Measurements from ENCODE around the gene ACKR2. TPM values are rescaled to one million over a fixed set of nuclear protein-coding genes. Genes with fewer than 3 reads are reported as not detected.

The ACKR2 gene
- total RNA-seq, 1 experiment from 2014 or later: 0.76 TPM

- Histone ChIP-seq H3K9ac (ENCODE audit: low read length) (no peak overlapping the region), H3K79me2 (ENCODE audit: insufficient read depth, low read length) (peaks cover 31% of the 10 kb centered on the region), H2AFZ (ENCODE audit: low read depth, low read length, poor library complexity, severe bottlenecking) (no peak overlapping the region), H3K9me3 (ENCODE audit: control insufficient read depth in 1 of 2, insufficient read depth in 1 of 2, low read depth in 1 of 2, low read length in 2 of 2) (no peaks in the 10 kb centered on the region), H4K20me1 (ENCODE audit: insufficient read depth) (no peaks in the 10 kb centered on the region), H3K36me3 (ENCODE audit: control insufficient read depth in 1 of 2, insufficient read depth in 2 of 2, low read length in 2 of 2) (peaks cover 3 to 25% of the 10 kb centered on the region in 2 experiments; a peak in 3 of 4 replicates), H3K27ac (ENCODE audit: low read depth, low read length) (no peak overlapping the region), H3K4me2 (ENCODE audit: low read length) (no peak overlapping the region), H3K4me1 (ENCODE audit: control insufficient read depth in 1 of 2, insufficient read depth in 2 of 2, low read length in 2 of 2) (no peaks in the 10 kb centered on the region), H3K9me2 (ENCODE audit: insufficient read depth) (no peaks in the 10 kb centered on the region), H3K4me3 (replicated peaks in 1 of 2; ENCODE audit: low read depth in 1 of 2, low read length in 2 of 2) (no peak overlapping the region), H3K27me3 (ENCODE audit: insufficient read depth, low read length) (no peaks in the 10 kb centered on the region)
- no TSS peak for BruUV-seq (replicated peaks)
- CTCF ChIA-PET: no interaction called here
- TF ChIP-seq EZH2 (IDR thresholded peaks at IDR 0.05): no peak
- no peak for TF ChIP-seq ZNF274 (IDR thresholded peaks at IDR 0.05; ENCODE audit: low read depth, low read length)
- no peak for TF ChIP-seq REST (IDR thresholded peaks at IDR 0.05; ENCODE audit: low read depth)
- TF ChIP-seq MAX (IDR thresholded peaks at IDR 0.05): no peak
- TF ChIP-seq ATF3 (IDR thresholded peaks at IDR 0.05): no peak
- no peak for TF ChIP-seq POLR2AphosphoS5 (IDR thresholded peaks at IDR 0.05; ENCODE audit: low read depth, low read length)
- no peak for TF ChIP-seq SRF (IDR thresholded peaks at IDR 0.05; ENCODE audit: low read depth)
- TF ChIP-seq CEBPB (IDR thresholded peaks at IDR 0.05; ENCODE audit: low read depth): no peak
- no peak for TF ChIP-seq YY1 (IDR thresholded peaks at IDR 0.05; ENCODE audit: extremely low read depth, insufficient replicate concordance, low read depth, low read length)
- no peak for TF ChIP-seq TCF7L2 (IDR thresholded peaks at IDR 0.05; ENCODE audit: borderline replicate concordance, extremely low read depth, insufficient read depth, insufficient read length)
- TF ChIP-seq RAD21 (IDR thresholded peaks at IDR 0.05; ENCODE audit: low read depth): no peak
- no peak for TF ChIP-seq EZH2phosphoT487 (IDR thresholded peaks at IDR 0.05; ENCODE audit: borderline replicate concordance)
- no peak for TF ChIP-seq ZFX (IDR thresholded peaks at IDR 0.05)
- no peak for TF ChIP-seq ELF1 (IDR thresholded peaks at IDR 0.05; ENCODE audit: borderline replicate concordance, low read depth)
- DNase-seq (ENCODE audit: low read depth, low spot score) (no peak), ATAC-seq (no peak)
- RAD21 ChIA-PET (ENCODE audit: low non-redundant PET in 1 of 2, low total read pairs in 2 of 2, uncharacterized antibody in 2 of 2, unreplicated experiment in 2 of 2): no interaction called here
- POLR2A ChIA-PET: no interaction called here
- intact Hi-C loops (cut with micrococcal nuclease): no loop called here
Observed at GRCh38 chr3:42786212-42786611, 23.0 kb upstream of the ACKR2 start.
